Dermis blood vessel endothelial cell (primary cell): ENCODE measurements around the gene PRDM9. TPM values are rescaled to one million over a fixed set of nuclear protein-coding genes. Genes with fewer than 3 reads are reported as not detected.
"Not testable (repeated sequence)": the region's sequence is repeated elsewhere in the genome, so short reads cannot be mapped to it uniquely, and the experiment has no call there.

Source experiments
- DNase-seq: peaks from one replicate; pipeline ENCODE4 v3.0.0; 2010
- total RNA-seq: library from RNA; depleted of rRNA; stranded (reverse); fragments of >200 nt; gene quantifications from 2 replicates; pipeline ENCODE4 v1.2.3, GENCODE V29; 2014

PRDM9 gene
- total RNA-seq: not detected in 2 replicates

- DNase-seq: no peak
These were observed at the start of gene PRDM9 for GRCh38 chr5:23507278-23507685. Gene PRDM9, plus strand, starts transcription at chr5:23507609. Its CDS starts 1,425 bp downstream, at chr5:23509034.

GRCh38 chr5:23457780-23458179 is 49.6 kb upstream of the PRDM9 start:
- DNase-seq: no peak

- no peak for DNase-seq
These were observed 48.2 kb upstream of the PRDM9 start for GRCh38 chr5:23459214-23459613.

- DNase-seq: no peak
These were observed 45.8 kb upstream of the PRDM9 start for GRCh38 chr5:23461576-23461975.

GRCh38 chr5:23466401-23466912 is 41.0 kb upstream of the PRDM9 start:
- no peak for DNase-seq

GRCh38 chr5:23468658-23469057 is 38.8 kb upstream of the PRDM9 start:
- DNase-seq: no peak

GRCh38 chr5:23473915-23474314 is 33.5 kb upstream of the PRDM9 start:
- DNase-seq: no peak

- DNase-seq: no peak
These were observed 33.1 kb upstream of the PRDM9 start for GRCh38 chr5:23474315-23474714.

GRCh38 chr5:23476580-23476979 is 30.8 kb upstream of the PRDM9 start:
- DNase-seq: no peak

GRCh38 chr5:23482642-23483041 is 24.8 kb upstream of the PRDM9 start:
- DNase-seq: no peak

- DNase-seq: no peak
These were observed 24.3 kb upstream of the PRDM9 start for GRCh38 chr5:23483090-23483489.

- DNase-seq: no peak
These were observed 23.3 kb upstream of the PRDM9 start for GRCh38 chr5:23484096-23484495.

GRCh38 chr5:23486227-23486626 is 21.2 kb upstream of the PRDM9 start:
- not testable (repeated sequence) for DNase-seq

- no peak for DNase-seq
These were observed 16.4 kb upstream of the PRDM9 start for GRCh38 chr5:23490993-23491392.

GRCh38 chr5:23494558-23494957 is 12.9 kb upstream of the PRDM9 start:
- no peak for DNase-seq

- no peak for DNase-seq
These were observed 10.8 kb upstream of the PRDM9 start for GRCh38 chr5:23496576-23496975.

GRCh38 chr5:23506329-23507236 is 826 bp upstream of the PRDM9 start:
- no peak for DNase-seq

GRCh38 chr5:23510434-23510833 is 3.0 kb downstream of the PRDM9 start:
- DNase-seq: not testable (repeated sequence)

GRCh38 chr5:23522553-23522952 is 15.1 kb downstream of the PRDM9 start:
- DNase-seq: no peak

- no peak for DNase-seq
These were observed 15.6 kb downstream of the PRDM9 start for GRCh38 chr5:23523031-23523430.

GRCh38 chr5:23523998-23524397 is 16.6 kb downstream of the PRDM9 start:
- no peak for DNase-seq

GRCh38 chr5:23525751-23526150 is 18.3 kb downstream of the PRDM9 start:
- DNase-seq: no peak

- DNase-seq: not testable (repeated sequence)
These were observed 19.2 kb downstream of the PRDM9 start for GRCh38 chr5:23526616-23527015.

GRCh38 chr5:23527216-23527920 is 20.0 kb downstream of the PRDM9 start:
- DNase-seq: not testable (repeated sequence)
